H9 (cell line): ENCODE results near the gene RPL28. TPM values are rescaled to one million over a fixed set of nuclear protein-coding genes. Genes with fewer than 3 reads are reported as not detected.

Experiments used
- DNase-seq: peaks from one replicate; pipeline ENCODE4 v3.0.0-alpha.2; 2017
- H2AFZ ChIP-seq: one replicate; pipeline ENCODE4 v1.6.1; 2013; ENCODE audit warnings: mild to moderate bottlenecking, low read length, control low read depth, moderate library complexity
- H2AK5ac ChIP-seq: 2 replicates; pipeline ENCODE4 v1.6.1; 2013; ENCODE audit warnings: low read length, control low read depth, mixed read lengths; ENCODE audit not compliant: insufficient read length
- H2BK120ac ChIP-seq: one replicate; pipeline ENCODE4 v1.6.1; 2013; ENCODE audit warnings: low read depth, mild to moderate bottlenecking, low read length, control low read depth, inconsistent platforms; ENCODE audit not compliant: poor library complexity, severe bottlenecking
- H2BK12ac ChIP-seq: 2 replicates; pipeline ENCODE4 v1.6.1; 2013; ENCODE audit warnings: low read length, control low read depth, mixed read lengths, low read depth; ENCODE audit not compliant: insufficient read length
- H2BK15ac ChIP-seq: 2 replicates; pipeline ENCODE4 v1.6.1; 2013; ENCODE audit warnings: low read depth, low read length, control low read depth
- H2BK20ac ChIP-seq: one replicate; pipeline ENCODE4 v1.6.1; 2013; ENCODE audit warnings: low read depth, mild to moderate bottlenecking, low read length, control low read depth, inconsistent platforms; ENCODE audit not compliant: poor library complexity, severe bottlenecking
- H2BK5ac ChIP-seq: 2 replicates; pipeline ENCODE4 v1.6.1; 2013; ENCODE audit warnings: low read length, control low read depth, mixed read lengths; ENCODE audit not compliant: insufficient read length
- H3K14ac ChIP-seq: 2 replicates; pipeline ENCODE4 v1.6.1; 2013; ENCODE audit warnings: low read length, control low read depth; ENCODE audit not compliant: insufficient read depth
- H3K18ac ChIP-seq: 2 replicates; pipeline ENCODE4 v1.6.1; 2013; ENCODE audit warnings: low read depth, mild to moderate bottlenecking, mixed read lengths, low read length, control low read depth; ENCODE audit not compliant: insufficient read length
- H3K23ac ChIP-seq: 2 replicates; pipeline ENCODE4 v1.6.1; 2013; ENCODE audit warnings: low read length, control low read depth, mixed read lengths, low read depth; ENCODE audit not compliant: insufficient read length
- H3K23me2 ChIP-seq: 2 replicates; pipeline ENCODE4 v1.6.1; 2013; ENCODE audit warnings: low read depth, mild to moderate bottlenecking, mixed read lengths, low read length, control low read depth; ENCODE audit not compliant: insufficient read length, poor library complexity, severe bottlenecking
- H3K27ac ChIP-seq: 2 replicates; pipeline ENCODE4 v1.5.1; 2013; ENCODE audit warnings: low read length, control low read depth, mixed read lengths, low read depth; ENCODE audit not compliant: insufficient read length
- H3K27me3 ChIP-seq: 2 replicates; pipeline ENCODE4 v1.6.1; 2013; ENCODE audit warnings: low read length, control low read depth, inconsistent platforms; ENCODE audit not compliant: insufficient read depth
- H3K4ac ChIP-seq: 2 replicates; pipeline ENCODE4 v1.6.1; 2013; ENCODE audit warnings: low read depth, mild to moderate bottlenecking, control low read depth, inconsistent platforms, low read length, moderate library complexity
- H3K4me1 ChIP-seq: 2 replicates; pipeline ENCODE4 v1.6.1; 2013; ENCODE audit warnings: low read length, control low read depth, inconsistent platforms; ENCODE audit not compliant: insufficient read depth
- H3K4me2 ChIP-seq: 2 replicates; pipeline ENCODE4 v1.6.1; 2013; ENCODE audit warnings: low read length, control low read depth, mixed read lengths; ENCODE audit not compliant: insufficient read length, insufficient read depth
- H3K56ac ChIP-seq: 2 replicates; pipeline ENCODE4 v1.6.1; 2013; ENCODE audit warnings: low read depth, mild to moderate bottlenecking, mixed read lengths, low read length, control low read depth; ENCODE audit not compliant: insufficient read length
- H3K79me1 ChIP-seq: 2 replicates; pipeline ENCODE4 v1.6.1; 2013; ENCODE audit warnings: low read depth, mild to moderate bottlenecking, moderate library complexity, low read length, control low read depth, inconsistent platforms; ENCODE audit not compliant: insufficient read depth, poor library complexity, severe bottlenecking
- H3K79me2 ChIP-seq: 2 replicates; pipeline ENCODE4 v1.6.1; 2013; ENCODE audit warnings: low read length, control low read depth, inconsistent platforms; ENCODE audit not compliant: insufficient read depth
- H3K9ac ChIP-seq: 2 replicates; pipeline ENCODE4 v1.6.1; 2013; ENCODE audit warnings: low read length, control low read depth, mixed read lengths; ENCODE audit not compliant: insufficient read length; ENCODE audit errors: extremely low read depth
- H3K9me3 ChIP-seq: one replicate; pipeline ENCODE4 v1.6.1; 2013; ENCODE audit warnings: low read depth, low read length, inconsistent platforms; ENCODE audit not compliant: control insufficient read depth
- H3T11ph ChIP-seq: one replicate; pipeline ENCODE4 v1.6.1; 2013; ENCODE audit warnings: mild to moderate bottlenecking, low read length, control low read depth, inconsistent platforms
- H4K20me1 ChIP-seq: one replicate; pipeline ENCODE4 v1.6.1; 2013; ENCODE audit not compliant: control insufficient read depth, insufficient read length, insufficient read depth
- H4K5ac ChIP-seq: 2 replicates; pipeline ENCODE4 v1.6.1; 2013; ENCODE audit warnings: low read depth, mild to moderate bottlenecking, mixed read lengths, low read length, control low read depth; ENCODE audit not compliant: insufficient read length
- H4K8ac ChIP-seq: replicated peaks from 2 replicates; pipeline ENCODE4 v1.6.1; 2013; ENCODE audit warnings: low read length, control low read depth, mixed read lengths, low read depth; ENCODE audit not compliant: insufficient read length
- H4K91ac ChIP-seq: 2 replicates; pipeline ENCODE4 v1.6.1; 2013; ENCODE audit warnings: low read depth, mild to moderate bottlenecking, moderate library complexity, mixed read lengths, low read length, control low read depth; ENCODE audit not compliant: insufficient read length
- H3K27ac Mint-ChIP-seq, 3 experiments: 2 replicates in 2 of 3; 3 replicates in 1 of 3; pipeline ENCODE4 v1.8.0; 2020 to 2021; ENCODE audit warnings: mixed read lengths in 3 of 3, mild to moderate bottlenecking in 1 of 3, moderate library complexity in 1 of 3
- H3K27me3 Mint-ChIP-seq: 2 replicates; pipeline ENCODE4 v1.8.0; 2021; ENCODE audit warnings: low read depth, mild to moderate bottlenecking, moderate library complexity, mixed read lengths
- H3K36me3 Mint-ChIP-seq, 3 experiments: 2 replicates in 2 of 3; 3 replicates in 1 of 3; pipeline ENCODE4 v1.8.0; 2020 to 2021; ENCODE audit warnings: low read depth in 3 of 3, mixed read lengths in 3 of 3; ENCODE audit not compliant: insufficient read depth in 1 of 3
- H3K4me1 Mint-ChIP-seq, 2 experiments: 2 replicates each; pipeline ENCODE4 v1.8.0; 2020; ENCODE audit warnings: mixed read lengths in 2 of 2
- H3K4me3 Mint-ChIP-seq, 2 experiments: 2 replicates in 1 of 2; 3 replicates in 1 of 2; pipeline ENCODE4 v1.8.0; 2020 to 2021; ENCODE audit warnings: mild to moderate bottlenecking in 2 of 2, mixed read lengths in 2 of 2, moderate library complexity in 1 of 2
- H3K9me3 Mint-ChIP-seq, 2 experiments: 2 replicates in 1 of 2; 3 replicates in 1 of 2; pipeline ENCODE4 v1.8.0; 2020; ENCODE audit warnings: mild to moderate bottlenecking in 2 of 2, mixed read lengths in 2 of 2, moderate library complexity in 1 of 2
- WGBS: extraction: QIAGEN DNeasy Blood & Tissue Kit; methylation state at CpG from one replicate; pipeline ENCODE4 v1.1.7; 2013; ENCODE audit warnings: missing lambda C conversion rate, low lambda C conversion rate, mixed read lengths; ENCODE audit not compliant: insufficient read length; ENCODE audit errors: extremely low coverage; 5-methylcytosine and 5-hydroxymethylcytosine counted together
- total RNA-seq: library from RNA; stranded (reverse); gene quantifications from 2 replicates; pipeline ENCODE4 v1.2.1, GENCODE V29; 2021
- TF ChIP-seq, protein P1 (sequence below): fragments of 200-600 bp; sonication (generic); conservative IDR thresholded peaks from 3 replicates; pipeline ENCODE4 v1.8.0; 2021; ENCODE audit warnings: antibody characterized with exemption, mild to moderate bottlenecking

The RPL28 gene
- total RNA-seq, 1 experiment from 2014 or later = 2,076 TPM

DNA sequence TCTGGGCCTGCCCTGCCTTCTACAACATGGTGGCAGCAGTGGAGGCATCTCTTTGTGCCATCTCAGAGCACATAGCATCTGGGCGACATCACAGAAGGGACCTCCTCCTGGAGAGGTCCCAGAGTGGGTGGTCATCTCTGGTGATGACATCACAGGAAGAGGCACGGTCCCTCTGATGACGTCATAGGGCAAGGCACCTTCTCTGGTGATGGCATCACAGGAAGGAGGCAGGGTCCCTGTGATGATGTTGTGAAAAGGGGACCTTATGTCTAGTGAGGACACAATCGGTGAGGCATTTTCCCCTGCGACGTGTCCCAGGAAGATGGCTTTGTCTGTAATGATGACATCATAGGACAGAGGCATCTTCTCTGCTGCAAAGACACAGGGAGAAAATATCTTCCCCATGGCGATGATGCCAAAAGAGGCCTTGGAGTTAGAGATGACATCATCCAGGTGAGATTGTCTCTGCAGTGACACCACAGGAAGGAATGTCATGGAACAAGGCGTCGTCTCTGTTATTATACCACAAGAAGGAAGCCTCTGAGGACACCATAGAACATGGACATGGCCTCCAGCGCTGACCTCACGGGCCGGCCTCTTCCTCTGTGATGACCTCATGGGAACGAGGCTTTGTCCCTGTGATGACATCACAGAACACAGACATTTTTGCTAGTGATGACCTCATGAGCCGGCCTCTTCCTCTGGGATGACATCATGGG is 46.7 kb downstream of the RPL28 start:
- H2BK12ac ChIP-seq = no peak overlapping the region
- Mint-ChIP-seq H3K27me3 (peaks cover 22% of the 10 kb centered on the region), H3K4me1 (peaks cover 5 to 8% of the 10 kb centered on the region in 2 experiments; a peak in 3 of 4 replicates), H3K4me3 (no peak overlapping the region), H3K9me3 (peaks cover 6 to 10% of the 10 kb centered on the region in 2 experiments; a peak in 3 of 5 replicates), H3K36me3 (peaks cover 0 to 2% (median 0%) of the 10 kb centered on the region in 3 experiments; a peak in 1 of 7 replicates), H3K27ac (no peak overlapping the region)
- H3T11ph ChIP-seq = no peak overlapping the region
- peaks cover 3% of the 10 kb centered on the region for H3K23me2 ChIP-seq
- DNase-seq = no peak
- H3K23ac ChIP-seq = no peak overlapping the region
- no peak overlapping the region for H2AK5ac ChIP-seq
- no peak overlapping the region for H3K9ac ChIP-seq
- H2BK20ac ChIP-seq = no peak overlapping the region
- no peak overlapping the region for H2AFZ ChIP-seq
- H3K79me1 ChIP-seq = no peaks in the 10 kb centered on the region
- no peaks in the 10 kb centered on the region for H3K27me3 ChIP-seq
- H3K27ac ChIP-seq = no peak overlapping the region
- no CpG with 5 or more reads among the region's 14 CpGs for WGBS
- no peak overlapping the region for H3K4ac ChIP-seq
- TF ChIP-seq, protein P1, sequence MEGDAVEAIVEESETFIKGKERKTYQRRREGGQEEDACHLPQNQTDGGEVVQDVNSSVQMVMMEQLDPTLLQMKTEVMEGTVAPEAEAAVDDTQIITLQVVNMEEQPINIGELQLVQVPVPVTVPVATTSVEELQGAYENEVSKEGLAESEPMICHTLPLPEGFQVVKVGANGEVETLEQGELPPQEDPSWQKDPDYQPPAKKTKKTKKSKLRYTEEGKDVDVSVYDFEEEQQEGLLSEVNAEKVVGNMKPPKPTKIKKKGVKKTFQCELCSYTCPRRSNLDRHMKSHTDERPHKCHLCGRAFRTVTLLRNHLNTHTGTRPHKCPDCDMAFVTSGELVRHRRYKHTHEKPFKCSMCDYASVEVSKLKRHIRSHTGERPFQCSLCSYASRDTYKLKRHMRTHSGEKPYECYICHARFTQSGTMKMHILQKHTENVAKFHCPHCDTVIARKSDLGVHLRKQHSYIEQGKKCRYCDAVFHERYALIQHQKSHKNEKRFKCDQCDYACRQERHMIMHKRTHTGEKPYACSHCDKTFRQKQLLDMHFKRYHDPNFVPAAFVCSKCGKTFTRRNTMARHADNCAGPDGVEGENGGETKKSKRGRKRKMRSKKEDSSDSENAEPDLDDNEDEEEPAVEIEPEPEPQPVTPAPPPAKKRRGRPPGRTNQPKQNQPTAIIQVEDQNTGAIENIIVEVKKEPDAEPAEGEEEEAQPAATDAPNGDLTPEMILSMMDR = no peak
- no peak overlapping the region for H2BK5ac ChIP-seq
- H3K9me3 ChIP-seq = no peaks in the 10 kb centered on the region
- no peak overlapping the region for H3K14ac ChIP-seq
- H3K18ac ChIP-seq = no peak overlapping the region
- H4K91ac ChIP-seq = no peak overlapping the region
- no peaks in the 10 kb centered on the region for H4K20me1 ChIP-seq
- H4K5ac ChIP-seq = no peak overlapping the region
- H2BK15ac ChIP-seq = no peak overlapping the region
- no peak overlapping the region for H4K8ac ChIP-seq
- no peaks in the 10 kb centered on the region for H3K4me1 ChIP-seq
- H2BK120ac ChIP-seq = no peak overlapping the region
- H3K79me2 ChIP-seq = no peaks in the 10 kb centered on the region
- no peak overlapping the region for H3K56ac ChIP-seq
- no peak overlapping the region for H3K4me2 ChIP-seq
